ENCODE data around the gene ABAT. TPM values are rescaled to one million over a fixed set of nuclear protein-coding genes. Genes with fewer than 3 reads are reported as not detected.
A peak's percentile ranks its signal among the peaks of the same experiment; 100 is the strongest.
"Not testable (repeated sequence)": the region's sequence is repeated elsewhere in the genome, so short reads cannot be mapped to it uniquely, and the experiment has no call there.

ABAT gene
- total RNA-seq, 1 donor from 2014 or later: 23.3 TPM

GRCh38 chr16:8649829-8650554 is 24.4 kb upstream of the ABAT start:
- no peaks in the 10 kb centered on the region for H3K27me3 Mint-ChIP-seq (ENCODE audit: low read depth, unreplicated experiment)

DNA sequence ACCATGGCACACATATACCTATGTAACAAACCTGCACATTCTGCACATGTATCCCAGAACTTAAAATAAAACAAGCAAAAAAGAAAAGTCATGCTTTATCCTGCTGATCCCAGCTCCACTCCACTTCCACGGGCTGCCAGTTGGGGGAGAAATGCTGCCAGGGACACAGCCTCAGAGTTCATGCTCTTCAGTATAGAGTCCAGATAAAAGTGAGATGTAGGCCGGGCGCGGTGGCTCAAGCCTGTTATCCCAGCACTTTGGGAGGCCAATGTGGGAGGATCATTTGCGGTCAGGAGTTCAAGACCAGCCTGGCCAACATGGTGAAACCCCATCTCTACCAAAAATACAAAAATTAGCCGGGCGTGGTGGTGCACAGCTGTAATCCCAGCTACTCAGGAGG is 22.5 kb upstream of the ABAT start:
- peak; percentile 25 for TF ChIP-seq CTCF (IDR thresholded peaks at IDR 0.05; ENCODE audit: insufficient read depth, low read depth, low read length)
- not testable (repeated sequence) for H3K4me2 ChIP-seq (ENCODE audit: low read length); H3K79me2 ChIP-seq (ENCODE audit: insufficient read depth, low read length); H3K9ac ChIP-seq (ENCODE audit: low read length); FAIRE-seq; H3K9me3 Mint-ChIP-seq (ENCODE audit: unreplicated experiment); H3K36me3 ChIP-seq (ENCODE audit: insufficient read depth, low read length); H3K4me3 Mint-ChIP-seq (ENCODE audit: unreplicated experiment); DNase-seq (ENCODE audit: low read depth); H4K20me1 ChIP-seq (ENCODE audit: insufficient read depth, low read length); H3K4me1 Mint-ChIP-seq (ENCODE audit: low read depth, unreplicated experiment); H3K27me3 ChIP-seq (ENCODE audit: insufficient read depth, low read length); H3K9me3 ChIP-seq (ENCODE audit: insufficient read depth, low read depth, low read length); H3K27ac ChIP-seq (ENCODE audit: low read depth, low read length); H3K27ac Mint-ChIP-seq (ENCODE audit: unreplicated experiment); H3K4me3 ChIP-seq (ENCODE audit: insufficient read depth, low read depth, low read length); H2AFZ ChIP-seq (ENCODE audit: low read depth, low read length); H3K36me3 Mint-ChIP-seq (ENCODE audit: low read depth, unreplicated experiment); H3K27me3 Mint-ChIP-seq (ENCODE audit: low read depth, unreplicated experiment); H3K4me1 ChIP-seq (ENCODE audit: insufficient read depth, low read length)

More at GRCh38 chr16:8649829-8650554, 24.4 kb upstream of the ABAT start:
- Histone ChIP-seq H2AFZ (ENCODE audit: low read depth, low read length) (no peak overlapping the region), H3K36me3 (ENCODE audit: insufficient read depth, low read length) (peaks cover 13% of the 10 kb centered on the region), H3K27me3 (ENCODE audit: insufficient read depth, low read length) (no peaks in the 10 kb centered on the region), H3K4me3 (ENCODE audit: insufficient read depth, low read depth, low read length) (no peak overlapping the region), H3K9ac (ENCODE audit: low read length) (no peak overlapping the region), H3K4me1 (ENCODE audit: insufficient read depth, low read length) (no peaks in the 10 kb centered on the region), H3K9me3 (ENCODE audit: insufficient read depth, low read depth, low read length) (no peaks in the 10 kb centered on the region), H3K79me2 (ENCODE audit: insufficient read depth, low read length) (no peaks in the 10 kb centered on the region), H4K20me1 (ENCODE audit: insufficient read depth, low read length) (no peaks in the 10 kb centered on the region), H3K4me2 (ENCODE audit: low read length) (no peak overlapping the region), H3K27ac (ENCODE audit: low read depth, low read length) (no peak overlapping the region)
- TF ChIP-seq EZH2 (IDR thresholded peaks at IDR 0.05; ENCODE audit: insufficient read depth, low read length) (no peak), CTCF (IDR thresholded peaks at IDR 0.05; ENCODE audit: insufficient read depth, low read depth, low read length) (no peak)
- FAIRE-seq: no peak
- Mint-ChIP-seq H3K4me1 (ENCODE audit: low read depth, unreplicated experiment) (no peaks in the 10 kb centered on the region), H3K27ac (ENCODE audit: unreplicated experiment) (no peak overlapping the region), H3K9me3 (ENCODE audit: unreplicated experiment) (peaks cover 2% of the 10 kb centered on the region), H3K4me3 (ENCODE audit: unreplicated experiment) (no peak overlapping the region), H3K36me3 (ENCODE audit: low read depth, unreplicated experiment) (peaks cover 12% of the 10 kb centered on the region)
- DNase-seq (ENCODE audit: low read depth): no peak

DNA sequence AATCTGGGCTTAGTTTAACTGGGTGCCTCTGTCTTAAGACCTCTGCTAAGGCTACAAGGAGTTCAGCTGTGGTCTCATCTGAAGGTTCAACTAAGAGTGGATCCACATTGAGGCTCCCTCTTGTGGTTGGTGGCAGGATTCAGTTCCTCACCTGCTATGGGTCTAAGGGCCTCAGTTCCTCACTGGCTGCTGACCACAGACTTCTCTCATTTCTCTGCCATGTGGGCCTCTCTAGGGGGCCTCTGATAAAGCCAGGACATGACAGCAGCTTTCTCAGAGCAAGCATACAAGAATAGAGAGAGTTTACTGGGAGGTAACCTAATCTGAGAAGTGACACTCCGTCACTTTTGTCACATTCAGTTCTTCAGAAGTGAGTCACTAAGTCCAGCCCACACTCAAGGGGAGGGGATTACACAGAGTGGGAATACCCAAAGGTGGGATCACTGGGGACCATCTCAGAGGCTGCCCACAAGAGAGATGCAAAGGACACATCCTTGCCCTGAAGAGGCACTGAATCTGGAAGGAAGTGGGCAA is 19.2 kb upstream of the ABAT start:
- Mint-ChIP-seq H3K9me3 (ENCODE audit: unreplicated experiment) (peaks cover 4% of the 10 kb centered on the region), H3K27me3 (ENCODE audit: low read depth, unreplicated experiment) (peaks cover 6% of the 10 kb centered on the region), H3K36me3 (ENCODE audit: low read depth, unreplicated experiment) (no peaks in the 10 kb centered on the region), H3K4me1 (ENCODE audit: low read depth, unreplicated experiment) (no peaks in the 10 kb centered on the region), H3K4me3 (ENCODE audit: unreplicated experiment) (no peak overlapping the region), H3K27ac (ENCODE audit: unreplicated experiment) (no peak overlapping the region)
- Histone ChIP-seq H4K20me1 (ENCODE audit: insufficient read depth, low read length) (no peaks in the 10 kb centered on the region), H3K9me3 (ENCODE audit: insufficient read depth, low read depth, low read length) (no peaks in the 10 kb centered on the region), H3K27me3 (ENCODE audit: insufficient read depth, low read length) (peaks cover 12% of the 10 kb centered on the region), H3K4me1 (ENCODE audit: insufficient read depth, low read length) (no peaks in the 10 kb centered on the region), H3K36me3 (ENCODE audit: insufficient read depth, low read length) (no peaks in the 10 kb centered on the region), H3K79me2 (ENCODE audit: insufficient read depth, low read length) (no peaks in the 10 kb centered on the region), H3K27ac (ENCODE audit: low read depth, low read length) (no peak overlapping the region), H3K9ac (ENCODE audit: low read length) (no peak overlapping the region), H3K4me2 (ENCODE audit: low read length) (no peak overlapping the region), H2AFZ (ENCODE audit: low read depth, low read length) (no peak overlapping the region), H3K4me3 (ENCODE audit: insufficient read depth, low read depth, low read length) (no peak overlapping the region)
- no peak for TF ChIP-seq EZH2 (IDR thresholded peaks at IDR 0.05; ENCODE audit: insufficient read depth, low read length)
- TF ChIP-seq CTCF (IDR thresholded peaks at IDR 0.05; ENCODE audit: insufficient read depth, low read depth, low read length): peak; percentile 54
- no peak for FAIRE-seq
- DNase-seq (ENCODE audit: low read depth): peak; percentile 7
